HCT116 (cell line): ENCODE measurements around the gene TWSG1. TPM values are rescaled to one million over a fixed set of nuclear protein-coding genes. Genes with fewer than 3 reads are reported as not detected.
"Not testable (repeated sequence)": the region's sequence is repeated elsewhere in the genome, so short reads cannot be mapped to it uniquely, and the experiment has no call there.

Experiments
- ATAC-seq: fragments of 200-7000 bp; cut with Tn5 transposase; 2 replicates; pipeline ENCODE4 v1.9.1; 2020; ENCODE audit warnings: mild to moderate bottlenecking, moderate library complexity
- BruUV-seq: library from RNA; stranded (reverse); fragments of 400-500 nt; replicated peaks from 2 replicates; lab custom pipeline; 2021; lab: Mats Ljungman, UMichigan
- CTCF ChIA-PET: fragments of 300-600 bp; sonication (Branson Sonifier 250); formaldehyde crosslinking; loops from one replicate; lab custom pipeline; 2021; ENCODE audit warnings: antibody characterized with exemption; lab: Charles Lee
- POLR2A ChIA-PET: fragments of 300-600, 350-600 bp; sonication (Branson Sonifier 250); formaldehyde crosslinking; loops from one replicate; lab custom pipeline; 2021; ENCODE audit warnings: antibody characterized with exemption; lab: Charles Lee
- RAD21 ChIA-PET, 2 experiments: fragments of 300-600 bp; sonication (Branson Sonifier 250); formaldehyde crosslinking; loops; one replicate each; lab custom pipeline; 2023; ENCODE audit warnings: low total read pairs in 2 of 2; ENCODE audit not compliant: uncharacterized antibody in 2 of 2, unreplicated experiment in 2 of 2, low non-redundant PET in 1 of 2; lab: Charles Lee
- DNase-seq: peaks from one replicate; pipeline ENCODE4 v3.0.0-alpha.2; 2010; ENCODE audit warnings: low read depth, low spot score
- H2AFZ ChIP-seq: fragments of 200-600 bp; shearing (Covaris generic), sonication (generic); 2 replicates; pipeline ENCODE4 v1.6.1; 2017; ENCODE audit warnings: low read depth, mixed run types, mixed read lengths, antibody characterized with exemption, low read length; ENCODE audit not compliant: poor library complexity, severe bottlenecking
- H3K27ac ChIP-seq: 2 replicates; pipeline ENCODE4 v1.5.1; 2012; ENCODE audit warnings: low read depth, low read length
- H3K27me3 ChIP-seq: fragments of 200-600 bp; sonication (generic); 2 replicates; pipeline ENCODE4 v1.6.1; 2016; ENCODE audit warnings: mixed run types, low read length, mixed read lengths; ENCODE audit not compliant: insufficient read depth
- H3K36me3 ChIP-seq, 2 experiments: fragments of 200-500 bp in 1 of 2; fragments of 200-600 bp in 1 of 2; sonication (Bioruptor generic) in 1 of 2; sonication (generic) in 1 of 2; 2 replicates each; pipeline versions ENCODE4 v1.5.1 to v1.6.1; 2014 to 2016; ENCODE audit warnings: low read length in 2 of 2, inconsistent platforms in 1 of 2, mixed read lengths in 1 of 2, mixed run types in 1 of 2; ENCODE audit not compliant: insufficient read depth in 2 of 2, control insufficient read depth in 1 of 2
- H3K4me1 ChIP-seq, 2 experiments: fragments of 200-600 bp in 1 of 2; sonication (generic) in 1 of 2; 2 replicates each; pipeline versions ENCODE4 v1.5.1 to v1.6.1; 2012 to 2017; ENCODE audit warnings: low read length in 2 of 2, inconsistent platforms in 1 of 2, mild to moderate bottlenecking in 1 of 2, mixed read lengths in 1 of 2, mixed run types in 1 of 2, moderate library complexity in 1 of 2; ENCODE audit not compliant: insufficient read depth in 2 of 2, control insufficient read depth in 1 of 2
- H3K4me2 ChIP-seq: fragments of 200-600 bp; sonication (generic); 2 replicates; pipeline ENCODE4 v1.6.1; 2017; ENCODE audit warnings: mixed run types, low read length, mixed read lengths
- H3K4me3 ChIP-seq, 2 experiments: fragments of 200-600 bp in 1 of 2; sonication (generic) in 1 of 2; replicated peaks in 1 of 2; 2 replicates each; pipeline ENCODE4 v1.5.1; 2011 to 2016; ENCODE audit warnings: low read length in 2 of 2, control low read depth in 1 of 2, low read depth in 1 of 2, mild to moderate bottlenecking in 1 of 2, mixed read lengths in 1 of 2, mixed run types in 1 of 2
- H3K79me2 ChIP-seq: fragments of 200-600 bp; sonication (generic); 2 replicates; pipeline ENCODE4 v1.6.1; 2017; ENCODE audit warnings: mild to moderate bottlenecking, mixed run types, low read length, moderate library complexity, mixed read lengths; ENCODE audit not compliant: insufficient read depth
- H3K9ac ChIP-seq: fragments of 200-600 bp; sonication (generic); 2 replicates; pipeline ENCODE4 v1.6.1; 2016; ENCODE audit warnings: low read length, mixed read lengths
- H3K9me2 ChIP-seq: fragments of 200-600 bp; sonication (generic), shearing (Covaris generic); 2 replicates; pipeline ENCODE4 v1.6.1; 2017; ENCODE audit warnings: mixed run types, mild to moderate bottlenecking, moderate library complexity; ENCODE audit not compliant: insufficient read depth
- H3K9me3 ChIP-seq, 2 experiments: fragments of 200-500 bp in 1 of 2; fragments of 200-600 bp in 1 of 2; sonication (Bioruptor generic) in 1 of 2; sonication (generic) in 1 of 2; 2 replicates each; pipeline ENCODE4 v1.6.1; 2014 to 2017; ENCODE audit warnings: low read length in 2 of 2, mixed read lengths in 2 of 2, inconsistent platforms in 1 of 2, low read depth in 1 of 2, mild to moderate bottlenecking in 1 of 2, mixed run types in 1 of 2, moderate library complexity in 1 of 2; ENCODE audit not compliant: control insufficient read depth in 1 of 2, insufficient read depth in 1 of 2
- H4K20me1 ChIP-seq: fragments of 200-600 bp; sonication (generic), shearing (Covaris generic); 2 replicates; pipeline ENCODE4 v1.6.1; 2017; ENCODE audit warnings: mixed run types, mild to moderate bottlenecking, moderate library complexity; ENCODE audit not compliant: insufficient read depth
- CBX3 ChIP-seq: IDR thresholded peaks from 2 replicates; pipeline ENCODE4 v1.6.1; 2012; ENCODE audit warnings: low read depth
- EGR1 ChIP-seq: IDR thresholded peaks from 2 replicates; pipeline ENCODE4 v1.6.1; 2012; ENCODE audit warnings: low read depth
- ELF1 ChIP-seq: IDR thresholded peaks from 2 replicates; pipeline ENCODE4 v1.6.1; 2012; ENCODE audit warnings: low read depth, borderline replicate concordance
- JUND ChIP-seq: IDR thresholded peaks from 2 replicates; pipeline ENCODE4 v1.6.1; 2012
- RAD21 ChIP-seq: IDR thresholded peaks from 2 replicates; pipeline ENCODE4 v1.6.1; 2012; ENCODE audit warnings: low read depth, mild to moderate bottlenecking
- SP1 ChIP-seq: IDR thresholded peaks from 2 replicates; pipeline ENCODE4 v1.6.1; 2012; ENCODE audit warnings: low read depth
- SRF ChIP-seq: IDR thresholded peaks from 2 replicates; pipeline ENCODE4 v1.6.1; 2012; ENCODE audit warnings: low read depth
- TCF7L2 ChIP-seq: IDR thresholded peaks from 2 replicates; pipeline ENCODE4 v1.7.0; 2011; ENCODE audit warnings: borderline replicate concordance, inconsistent platforms; ENCODE audit not compliant: insufficient read depth, insufficient read length; ENCODE audit errors: extremely low read depth
- YY1 ChIP-seq: IDR thresholded peaks from 2 replicates; pipeline ENCODE4 v1.6.1; 2011; ENCODE audit warnings: low read length, low read depth, moderate library complexity, mild to moderate bottlenecking; ENCODE audit not compliant: insufficient replicate concordance; ENCODE audit errors: extremely low read depth
- intact Hi-C: fragments of 100-400 bp; cut with micrococcal nuclease; formaldehyde crosslinking; loops from 2 replicates; pipeline ENCODE4 v1.10.0; 2022
- total RNA-seq: library from RNA; stranded (reverse); gene quantifications from one replicate; pipeline ENCODE4 v1.2.1, GENCODE V29; 2021; ENCODE audit not compliant: unreplicated experiment
- TF ChIP-seq, protein P1 (sequence below): IDR thresholded peaks from 2 replicates; pipeline ENCODE4 v1.6.1; 2012
- TF ChIP-seq, protein P2 (sequence below): IDR thresholded peaks from 2 replicates; pipeline ENCODE4 v1.6.1; 2012
- TF ChIP-seq, protein P3 (sequence below), 3 experiments: fragments of 200-600 bp in 1 of 3; sonication (generic) in 1 of 3; IDR thresholded peaks in 2 of 3; conservative IDR thresholded peaks in 1 of 3; 2 replicates each; pipeline ENCODE4 v1.5.1; 2012 to 2017; ENCODE audit warnings: low read depth in 2 of 3, low read length in 2 of 3, antibody characterized with exemption in 1 of 3, borderline replicate concordance in 1 of 3, control low read depth in 1 of 3, mild to moderate bottlenecking in 1 of 3, mixed read lengths in 1 of 3, mixed run types in 1 of 3, moderate library complexity in 1 of 3; ENCODE audit not compliant: insufficient read depth in 1 of 3

TWSG1 gene
- total RNA-seq, 1 experiment from 2014 or later = 35.7 TPM

DNA sequence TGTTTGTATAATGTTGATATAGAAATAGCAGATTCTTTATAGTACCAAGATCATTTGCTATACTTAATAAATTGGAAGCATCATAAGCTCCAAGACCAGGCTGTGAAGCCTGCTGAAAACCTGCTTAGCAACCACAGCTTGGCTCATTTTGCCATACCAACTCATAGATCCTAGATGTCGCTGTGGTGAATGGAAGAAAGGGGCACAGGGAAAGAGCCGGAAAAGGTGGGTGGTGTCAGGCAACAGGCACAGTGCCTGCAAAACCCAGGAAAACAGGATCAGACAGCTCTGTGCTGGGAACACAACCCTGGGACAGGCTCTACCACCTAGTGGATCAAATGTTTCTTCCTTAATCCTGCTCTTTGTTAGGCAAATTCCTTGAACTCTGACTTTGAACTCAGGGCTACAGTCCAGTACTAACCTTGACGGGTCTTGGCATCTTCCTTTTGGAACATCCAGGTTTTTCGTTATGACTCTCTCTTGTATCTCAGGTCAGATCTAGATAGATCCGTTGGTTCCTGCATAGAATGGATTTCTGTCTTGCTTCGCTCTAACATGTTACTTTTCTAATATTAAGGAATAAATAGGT, 31.6 kb downstream of the TWSG1 start:
- RAD21 ChIA-PET = no interaction called here
- Histone ChIP-seq H3K4me3 (no peak overlapping the region), H3K4me2 (peak overlapping the region; percentile 69), H3K27ac (peak overlapping the region; percentile 6; the same call in 1 of the 2 replicates), H3K9ac (no peak overlapping the region; the same call in 1 of the 2 replicates), H4K20me1 (no peaks in the 10 kb centered on the region), H3K79me2 (0 out of 2 replicates have a peak, but pooled peaks cover 2% of the 10 kb centered on the region), H3K9me3 (no peaks in the 10 kb centered on the region), H3K4me1 (peaks cover 33 to 53% of the 10 kb centered on the region in 2 experiments), H3K36me3 (peaks cover 0 to 5% of the 10 kb centered on the region in 2 experiments; a peak in 1 of 4 replicates), H2AFZ (no peak overlapping the region), H3K27me3 (no peaks in the 10 kb centered on the region), H3K9me2 (no peaks in the 10 kb centered on the region)
- CTCF ChIA-PET = interaction anchor here (0.9 to 1.1 kb wide), 4 partner anchors 10 to 230 kb away, joined by 3 to 4 read pairs (median 4); partner anchors contain the start of gene TWSG1
- peak; percentile 64 for DNase-seq
- intact Hi-C loops = loop anchor here (1.0 kb wide), 1 partner anchor 150 kb away; no protein-coding TSS in a partner anchor
- TF ChIP-seq SP1 (peak; percentile 53), SRF (no peak; the same call in 1 of the 2 replicates), TCF7L2 (no peak), ELF1 (no peak), EGR1 (peak; percentile 64), YY1 (peak; percentile 46), RAD21 (peak; percentile 63), JUND (no peak), CBX3 (peak; percentile 79; the same call in 1 of the 2 replicates)
- TF ChIP-seq, protein P1, sequence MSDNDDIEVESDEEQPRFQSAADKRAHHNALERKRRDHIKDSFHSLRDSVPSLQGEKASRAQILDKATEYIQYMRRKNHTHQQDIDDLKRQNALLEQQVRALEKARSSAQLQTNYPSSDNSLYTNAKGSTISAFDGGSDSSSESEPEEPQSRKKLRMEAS = 0 out of 2 replicates have a peak, but pooled peaks have one; percentile 15
- TF ChIP-seq, protein P2, sequence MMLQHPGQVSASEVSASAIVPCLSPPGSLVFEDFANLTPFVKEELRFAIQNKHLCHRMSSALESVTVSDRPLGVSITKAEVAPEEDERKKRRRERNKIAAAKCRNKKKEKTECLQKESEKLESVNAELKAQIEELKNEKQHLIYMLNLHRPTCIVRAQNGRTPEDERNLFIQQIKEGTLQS = no peak
- TF ChIP-seq, protein P3, sequence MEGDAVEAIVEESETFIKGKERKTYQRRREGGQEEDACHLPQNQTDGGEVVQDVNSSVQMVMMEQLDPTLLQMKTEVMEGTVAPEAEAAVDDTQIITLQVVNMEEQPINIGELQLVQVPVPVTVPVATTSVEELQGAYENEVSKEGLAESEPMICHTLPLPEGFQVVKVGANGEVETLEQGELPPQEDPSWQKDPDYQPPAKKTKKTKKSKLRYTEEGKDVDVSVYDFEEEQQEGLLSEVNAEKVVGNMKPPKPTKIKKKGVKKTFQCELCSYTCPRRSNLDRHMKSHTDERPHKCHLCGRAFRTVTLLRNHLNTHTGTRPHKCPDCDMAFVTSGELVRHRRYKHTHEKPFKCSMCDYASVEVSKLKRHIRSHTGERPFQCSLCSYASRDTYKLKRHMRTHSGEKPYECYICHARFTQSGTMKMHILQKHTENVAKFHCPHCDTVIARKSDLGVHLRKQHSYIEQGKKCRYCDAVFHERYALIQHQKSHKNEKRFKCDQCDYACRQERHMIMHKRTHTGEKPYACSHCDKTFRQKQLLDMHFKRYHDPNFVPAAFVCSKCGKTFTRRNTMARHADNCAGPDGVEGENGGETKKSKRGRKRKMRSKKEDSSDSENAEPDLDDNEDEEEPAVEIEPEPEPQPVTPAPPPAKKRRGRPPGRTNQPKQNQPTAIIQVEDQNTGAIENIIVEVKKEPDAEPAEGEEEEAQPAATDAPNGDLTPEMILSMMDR (IDR thresholded peaks at IDR 0.05 in 2 of 3, conservative IDR thresholded peaks at IDR 0.05 in 1 of 3; ENCODE audit: borderline replicate concordance in 1 of 3, insufficient read depth in 1 of 3, low read depth in 2 of 3, low read length in 2 of 3) = peak; percentile 44 to 55 (median 52); a peak in 5 of 6 replicates
- ATAC-seq = peak; percentile 80
- BruUV-seq = no TSS peak
- POLR2A ChIA-PET = no interaction called here

DNA sequence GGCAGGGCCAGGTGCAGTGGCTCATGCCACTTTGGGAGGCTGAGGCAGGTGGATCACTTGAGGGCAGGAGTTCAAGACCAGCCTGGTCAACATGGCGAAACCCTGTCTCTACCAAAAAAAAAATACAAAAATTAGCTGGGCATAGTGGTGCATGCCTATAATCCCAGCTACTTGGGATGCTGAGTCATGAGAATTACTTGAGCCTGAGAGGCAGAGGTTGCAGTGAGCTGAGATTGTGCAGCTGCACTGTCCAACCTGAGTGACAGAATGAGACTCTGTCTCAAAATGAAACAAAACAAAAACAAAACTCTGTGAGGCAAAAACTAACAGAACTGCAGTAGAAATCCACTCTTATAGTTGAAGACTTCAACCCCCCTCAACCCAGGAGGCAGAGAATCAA, 38.7 kb downstream of the TWSG1 start:
- CTCF ChIA-PET = not testable (repeated sequence)

More for the DNA sequence above, 38.7 kb downstream of the TWSG1 start:
- H3K4me3 ChIP-seq, H3K27ac ChIP-seq, H3K4me1 ChIP-seq, H3K27me3 ChIP-seq, H3K9me2 ChIP-seq, H3K79me2 ChIP-seq, DNase-seq, ATAC-seq, intact Hi-C loops, H2AFZ ChIP-seq, POLR2A ChIA-PET, H3K36me3 ChIP-seq, BruUV-seq, H3K9me3 ChIP-seq, H3K9ac ChIP-seq, RAD21 ChIA-PET, H4K20me1 ChIP-seq, H3K4me2 ChIP-seq: not testable (repeated sequence)
